A673 (cell line): Measurements from ENCODE around the gene NR2C2. TPM values are rescaled to one million over a fixed set of nuclear protein-coding genes. Genes with fewer than 3 reads are reported as not detected.

Source experiments
- BruUV-seq: library from RNA; stranded (reverse); fragments of 400-500 nt; replicated peaks from 2 replicates; lab custom pipeline; 2021; lab: Mats Ljungman, UMichigan
- CTCF ChIA-PET: fragments of 300-600 bp; sonication (Branson Sonifier 250); formaldehyde crosslinking; loops from one replicate; lab custom pipeline; 2022; ENCODE audit warnings: antibody characterized with exemption; lab: Charles Lee
- POLR2A ChIA-PET: fragments of 300-600 bp; sonication (Branson Sonifier 250); formaldehyde crosslinking; loops from one replicate; lab custom pipeline; 2022; ENCODE audit warnings: antibody characterized with exemption; ENCODE audit not compliant: low non-redundant PET; lab: Charles Lee
- DNase-seq: peaks from one replicate; pipeline ENCODE4 v3.0.0-alpha.2; 2015; ENCODE audit warnings: low spot score
- H3K27ac ChIP-seq: fragments of 200-600 bp; sonication (generic); 2 replicates; pipeline ENCODE4 v1.5.1; 2016; ENCODE audit warnings: mixed run types, low read depth, mild to moderate bottlenecking, mixed read lengths, antibody characterized with exemption, low read length; ENCODE audit not compliant: poor library complexity, severe bottlenecking
- H3K27me3 ChIP-seq: fragments of 200-600 bp; sonication (generic); replicated peaks from 2 replicates; pipeline ENCODE4 v1.6.1; 2017; ENCODE audit warnings: mixed run types, low read depth, mild to moderate bottlenecking, mixed read lengths, antibody characterized with exemption, low read length; ENCODE audit not compliant: insufficient read depth, poor library complexity
- H3K36me3 ChIP-seq: fragments of 200-600 bp; sonication (generic); 2 replicates; pipeline ENCODE4 v1.6.1; 2016; ENCODE audit warnings: mixed run types, mild to moderate bottlenecking, mixed read lengths, antibody characterized with exemption, low read length; ENCODE audit not compliant: insufficient read depth, poor library complexity, severe bottlenecking
- H3K4me1 ChIP-seq: fragments of 200-600 bp; sonication (generic); 2 replicates; pipeline ENCODE4 v1.6.1; 2017; ENCODE audit warnings: mixed run types, mild to moderate bottlenecking, mixed read lengths, antibody characterized with exemption, low read length; ENCODE audit not compliant: insufficient read depth, poor library complexity, severe bottlenecking
- H3K4me3 ChIP-seq: fragments of 200-600 bp; sonication (generic); 2 replicates; pipeline ENCODE4 v1.5.1; 2016; ENCODE audit warnings: low read depth, mixed run types, mild to moderate bottlenecking, mixed read lengths, low read length; ENCODE audit not compliant: poor library complexity, severe bottlenecking
- H3K9me3 ChIP-seq: fragments of 200-600 bp; sonication (generic); 2 replicates; pipeline ENCODE4 v1.6.1; 2016; ENCODE audit warnings: mixed run types, low read depth, mild to moderate bottlenecking, mixed read lengths, antibody characterized with exemption, low read length; ENCODE audit not compliant: poor library complexity, severe bottlenecking
- CTCF ChIP-seq: fragments of 300-800, 200-600 bp; sonication (generic); conservative IDR thresholded peaks from 2 replicates; pipeline ENCODE4 v1.5.1; 2017; ENCODE audit warnings: low read depth, mild to moderate bottlenecking, antibody characterized with exemption, low read length, moderate library complexity, mixed read lengths
- EZH2 ChIP-seq: fragments of 200-600 bp; sonication (generic); IDR thresholded peaks from 2 replicates; pipeline ENCODE4 v1.6.1; 2017; ENCODE audit warnings: borderline replicate concordance, low read depth, mild to moderate bottlenecking, mixed read lengths, antibody characterized with exemption, low read length; ENCODE audit not compliant: poor library complexity, severe bottlenecking
- intact Hi-C: fragments of 100-400 bp; cut with micrococcal nuclease; formaldehyde crosslinking; loops from one replicate; pipeline ENCODE4 v1.10.0; 2022; ENCODE audit not compliant: unreplicated experiment
- total RNA-seq: library from RNA; stranded (reverse); gene quantifications from 2 replicates; pipeline ENCODE4 v1.2.3, GENCODE V29; 2021

Gene NR2C2
- total RNA-seq, 1 experiment from 2014 or later = 56.5 TPM

- peaks cover 9% of the 10 kb centered on the region for H3K4me1 ChIP-seq
- H3K27me3 ChIP-seq = no peaks in the 10 kb centered on the region
- no peak overlapping the region for H3K27ac ChIP-seq
- H3K9me3 ChIP-seq = no peaks in the 10 kb centered on the region
- H3K4me3 ChIP-seq = no peak overlapping the region
- ChIA-PET POLR2A (no interaction called here), CTCF (no interaction called here)
- DNase-seq = no peak
- intact Hi-C loops = no loop called here
- no TSS peak for BruUV-seq
- TF ChIP-seq EZH2 (no peak), CTCF (no peak)
- H3K36me3 ChIP-seq = peaks cover 41% of the 10 kb centered on the region
These were observed 67.4 kb downstream of the NR2C2 start for GRCh38 chr3:15014606-15015328.

GRCh38 chr3:15015456-15015855, 68.1 kb downstream of the NR2C2 start:
- no peaks in the 10 kb centered on the region for H3K27me3 ChIP-seq
- intact Hi-C loops = no loop called here
- no TSS peak for BruUV-seq
- no peak for TF ChIP-seq CTCF
- TF ChIP-seq EZH2 = no peak
- peaks cover 9% of the 10 kb centered on the region for H3K4me1 ChIP-seq
- ChIA-PET CTCF (no interaction called here), POLR2A (no interaction called here)
- H3K27ac ChIP-seq = no peak overlapping the region
- no peak overlapping the region for H3K4me3 ChIP-seq
- DNase-seq = no peak
- H3K36me3 ChIP-seq = peaks cover 48% of the 10 kb centered on the region
- H3K9me3 ChIP-seq = no peaks in the 10 kb centered on the region

DNA sequence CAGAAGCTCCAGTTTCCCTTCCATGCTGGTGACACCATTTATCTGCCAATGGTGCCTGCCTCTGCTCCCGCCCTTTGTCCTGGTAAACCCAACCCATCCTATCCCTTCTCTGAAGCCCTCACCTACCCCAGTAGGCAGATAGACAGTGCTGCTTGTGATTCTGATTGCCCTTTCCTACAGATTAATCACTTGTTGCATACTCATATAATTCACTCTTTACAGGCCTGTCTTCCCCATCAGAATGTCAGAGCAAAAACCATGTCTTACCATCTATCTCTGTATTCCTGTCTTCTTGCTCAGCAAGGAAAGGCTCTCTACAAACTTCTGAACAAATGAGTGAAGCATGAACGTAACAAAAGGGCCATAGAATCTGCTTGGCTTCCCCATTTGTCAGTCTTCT, 69.8 kb downstream of the NR2C2 start:
- H3K4me1 ChIP-seq = peaks cover 9% of the 10 kb centered on the region
- H3K27me3 ChIP-seq = no peaks in the 10 kb centered on the region
- no TSS peak for BruUV-seq
- H3K9me3 ChIP-seq = no peaks in the 10 kb centered on the region
- TF ChIP-seq CTCF (no peak), EZH2 (no peak)
- H3K4me3 ChIP-seq = no peak overlapping the region
- ChIA-PET CTCF (no interaction called here), POLR2A (no interaction called here)
- intact Hi-C loops = no loop called here
- peak overlapping the region; percentile 74 for H3K27ac ChIP-seq
- peaks cover 63% of the 10 kb centered on the region for H3K36me3 ChIP-seq
- DNase-seq = no peak
